Measurements from ENCODE around the gene NLRP6.
"Not testable (repeated sequence)": the region's sequence is repeated elsewhere in the genome, so short reads cannot be mapped to it uniquely, and the experiment has no call there.

Gene NLRP6

DNA sequence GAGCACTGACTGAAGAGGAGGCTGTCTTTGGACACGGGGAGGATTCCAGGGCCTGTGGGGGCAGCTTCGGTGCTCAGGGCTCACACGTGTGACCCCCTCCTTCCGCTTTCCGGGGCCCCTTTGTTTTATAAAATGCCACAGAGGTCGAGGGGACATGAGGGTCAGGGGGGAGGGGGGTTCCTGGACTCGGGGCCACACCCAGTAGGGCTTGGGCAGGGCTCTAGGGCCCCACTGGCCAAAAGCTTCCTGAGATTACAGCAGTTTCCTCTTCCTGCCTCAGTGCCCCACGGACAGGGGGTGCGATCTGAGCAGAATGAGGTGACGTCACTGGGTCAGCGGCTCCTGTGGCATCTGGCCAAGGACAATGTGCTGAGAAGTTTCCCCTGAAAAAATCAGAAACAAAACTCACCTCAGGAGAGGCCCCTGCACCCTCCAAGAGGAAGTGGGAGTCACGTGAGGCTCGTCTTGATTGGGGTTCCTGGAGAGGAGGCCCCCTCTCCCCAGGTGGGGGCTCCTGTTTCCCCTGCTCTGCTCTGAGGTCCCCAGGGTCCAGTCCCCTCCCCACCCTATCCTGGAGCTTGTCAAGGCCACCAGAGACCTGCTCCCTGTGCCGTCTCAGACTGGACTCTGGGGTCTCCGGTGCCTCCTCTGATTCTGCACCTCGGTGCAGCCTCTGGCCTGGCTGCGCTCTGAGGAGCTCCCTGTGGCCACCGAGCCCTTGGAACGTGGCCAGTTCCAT is 48.8 kb downstream of the NLRP6 start:
- Mint-ChIP-seq H3K27ac (peak overlapping the region; percentile 99), H3K9me3 (no peaks in the 10 kb centered on the region), H3K36me3 (no peaks in the 10 kb centered on the region), H3K27me3 (no peaks in the 10 kb centered on the region), H3K4me3 (peak overlapping the region; percentile 54), H3K4me1 (peaks cover 58% of the 10 kb centered on the region)
- peak; percentile 86 for ATAC-seq

DNA sequence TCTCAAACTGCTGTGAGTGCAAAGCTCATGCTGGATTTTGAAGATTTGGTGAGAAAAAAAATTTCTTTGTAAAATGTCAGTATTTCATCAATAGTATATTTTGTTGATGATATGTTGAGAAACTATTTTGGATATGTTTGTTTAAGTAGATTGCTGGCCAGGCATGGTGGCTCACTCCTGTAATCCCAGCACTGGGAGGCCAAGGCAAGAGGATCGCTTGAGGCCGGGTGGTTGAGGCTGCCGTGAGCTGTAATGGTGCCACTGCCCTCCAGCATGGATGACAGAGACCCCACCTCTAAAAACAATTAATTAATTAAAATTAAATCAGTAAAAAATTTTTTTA is 49.3 kb downstream of the NLRP6 start:
- Mint-ChIP-seq H3K27me3 (no peaks in the 10 kb centered on the region), H3K36me3 (no peaks in the 10 kb centered on the region), H3K9me3 (no peaks in the 10 kb centered on the region), H3K4me1 (peaks cover 58% of the 10 kb centered on the region), H3K27ac (peak overlapping the region; percentile 99), H3K4me3 (peak overlapping the region; percentile 38)
- ATAC-seq, result no peak

DNA sequence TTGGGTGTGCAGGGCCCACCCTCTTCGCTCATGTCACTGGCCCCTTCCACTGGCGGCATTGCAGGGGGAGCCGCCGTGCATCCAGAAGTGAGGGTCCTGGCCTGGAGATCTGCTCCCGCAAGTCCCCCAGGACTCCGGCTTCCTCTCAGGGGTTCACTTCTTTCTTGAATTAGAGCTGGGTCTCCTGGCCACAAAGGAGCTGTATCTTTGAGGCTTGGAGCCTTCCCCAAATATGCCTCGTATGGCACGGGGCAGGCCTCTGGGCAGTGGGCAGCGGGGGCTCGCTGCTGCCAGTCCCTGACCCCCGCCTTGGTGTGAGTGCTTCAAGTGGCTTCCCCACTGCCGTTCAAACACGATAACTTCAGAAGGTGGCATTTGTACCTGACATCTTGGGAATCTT is 49.8 kb downstream of the NLRP6 start:
- no peaks in the 10 kb centered on the region for H3K27me3 Mint-ChIP-seq
- no peak for ATAC-seq
- H3K9me3 Mint-ChIP-seq, result no peaks in the 10 kb centered on the region
- H3K4me3 Mint-ChIP-seq, result no peak overlapping the region
- peaks cover 63% of the 10 kb centered on the region for H3K4me1 Mint-ChIP-seq
- H3K36me3 Mint-ChIP-seq, result no peaks in the 10 kb centered on the region
- H3K27ac Mint-ChIP-seq, result no peak overlapping the region

DNA sequence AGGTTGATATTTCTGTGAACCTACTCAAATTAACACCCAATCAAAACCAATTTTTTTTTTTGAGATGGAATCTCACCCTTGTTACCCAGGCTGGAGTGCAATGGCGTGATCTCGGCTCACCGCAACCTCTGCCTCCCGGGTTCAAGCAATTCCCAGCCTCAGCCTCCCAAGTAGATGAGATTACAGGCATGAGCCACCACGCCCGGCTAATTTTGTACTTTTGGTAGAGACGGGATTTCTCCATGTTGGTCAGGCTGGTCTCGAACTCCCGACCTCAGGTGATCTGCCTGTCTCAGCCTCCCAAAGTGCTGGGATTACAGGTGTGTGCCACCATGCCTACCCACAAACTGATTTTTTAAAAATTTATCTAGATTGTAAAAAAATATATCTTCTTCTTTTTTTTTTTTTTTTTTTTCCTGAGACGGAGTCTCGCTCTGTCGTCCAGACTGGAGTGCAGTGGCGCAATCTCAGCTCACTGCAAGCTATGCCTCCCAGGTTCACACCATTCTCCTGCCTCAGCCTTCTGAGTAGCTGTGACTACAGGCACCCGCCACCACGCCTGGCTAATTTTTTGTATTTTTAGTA is 50.4 kb downstream of the NLRP6 start:
- Mint-ChIP-seq H3K27ac (peak overlapping the region; percentile 60), H3K4me1 (peaks cover 63% of the 10 kb centered on the region)
- H3K36me3 Mint-ChIP-seq, H3K27me3 Mint-ChIP-seq, H3K4me3 Mint-ChIP-seq, ATAC-seq, H3K9me3 Mint-ChIP-seq: not testable (repeated sequence)

DNA sequence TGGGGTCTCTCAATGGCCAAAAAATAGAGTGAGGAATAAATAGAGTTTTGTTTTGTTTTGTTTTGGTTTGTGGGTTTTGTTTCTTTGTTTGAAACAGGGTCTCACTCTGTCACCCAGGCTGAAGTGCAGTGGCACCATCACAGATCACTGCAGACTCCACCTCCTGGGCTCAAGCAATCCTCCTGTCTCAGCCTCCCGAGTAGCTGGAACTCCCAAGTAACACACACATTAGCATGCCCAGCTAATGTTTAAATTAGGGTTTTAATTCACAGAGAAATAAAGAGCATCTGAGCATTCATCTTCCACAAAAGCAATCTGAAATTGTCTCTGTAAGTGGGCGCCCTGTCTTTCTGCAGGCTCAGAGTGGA is 51.7 kb downstream of the NLRP6 start:
- ATAC-seq, result no peak
- no peaks in the 10 kb centered on the region for H3K27me3 Mint-ChIP-seq
- peak overlapping the region; percentile 60 for H3K27ac Mint-ChIP-seq
- no peaks in the 10 kb centered on the region for H3K9me3 Mint-ChIP-seq
- H3K4me3 Mint-ChIP-seq, result no peak overlapping the region
- peaks cover 59% of the 10 kb centered on the region for H3K4me1 Mint-ChIP-seq
- no peaks in the 10 kb centered on the region for H3K36me3 Mint-ChIP-seq

DNA sequence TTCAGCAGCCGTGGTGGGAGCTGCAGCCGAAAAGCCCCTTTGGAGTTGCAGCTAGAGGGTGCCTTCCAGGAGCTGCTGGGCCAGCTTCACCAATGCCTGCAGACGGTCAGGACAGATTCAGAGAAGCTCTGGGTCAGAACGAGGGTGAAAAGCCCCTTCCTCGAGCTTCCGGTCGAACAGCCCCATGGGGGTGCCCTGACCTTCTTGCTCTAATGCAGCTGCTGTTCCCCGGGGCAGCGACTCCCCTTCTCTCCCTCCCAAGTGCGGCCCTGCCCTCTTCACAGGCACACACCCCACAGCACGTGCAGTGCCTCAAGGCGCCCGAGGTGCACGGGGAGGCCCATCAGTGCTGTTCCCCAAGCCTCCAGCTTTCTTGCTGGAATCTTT is 52.1 kb downstream of the NLRP6 start:
- Mint-ChIP-seq H3K27ac (peak overlapping the region; percentile 60), H3K36me3 (no peaks in the 10 kb centered on the region), H3K27me3 (no peaks in the 10 kb centered on the region), H3K9me3 (no peaks in the 10 kb centered on the region), H3K4me3 (peak overlapping the region; percentile 23), H3K4me1 (peaks cover 57% of the 10 kb centered on the region)
- no peak for ATAC-seq

- H3K27me3 Mint-ChIP-seq, result no peaks in the 10 kb centered on the region
- no peaks in the 10 kb centered on the region for H3K9me3 Mint-ChIP-seq
- peak overlapping the region; percentile 60 for H3K27ac Mint-ChIP-seq
- H3K4me1 Mint-ChIP-seq, result peaks cover 56% of the 10 kb centered on the region
- H3K36me3 Mint-ChIP-seq, result no peaks in the 10 kb centered on the region
- peak overlapping the region; percentile 36 for H3K4me3 Mint-ChIP-seq
- ATAC-seq, result peak; percentile 13
Measured at GRCh38 chr11:330694-331357, 52.6 kb downstream of the NLRP6 start.

DNA sequence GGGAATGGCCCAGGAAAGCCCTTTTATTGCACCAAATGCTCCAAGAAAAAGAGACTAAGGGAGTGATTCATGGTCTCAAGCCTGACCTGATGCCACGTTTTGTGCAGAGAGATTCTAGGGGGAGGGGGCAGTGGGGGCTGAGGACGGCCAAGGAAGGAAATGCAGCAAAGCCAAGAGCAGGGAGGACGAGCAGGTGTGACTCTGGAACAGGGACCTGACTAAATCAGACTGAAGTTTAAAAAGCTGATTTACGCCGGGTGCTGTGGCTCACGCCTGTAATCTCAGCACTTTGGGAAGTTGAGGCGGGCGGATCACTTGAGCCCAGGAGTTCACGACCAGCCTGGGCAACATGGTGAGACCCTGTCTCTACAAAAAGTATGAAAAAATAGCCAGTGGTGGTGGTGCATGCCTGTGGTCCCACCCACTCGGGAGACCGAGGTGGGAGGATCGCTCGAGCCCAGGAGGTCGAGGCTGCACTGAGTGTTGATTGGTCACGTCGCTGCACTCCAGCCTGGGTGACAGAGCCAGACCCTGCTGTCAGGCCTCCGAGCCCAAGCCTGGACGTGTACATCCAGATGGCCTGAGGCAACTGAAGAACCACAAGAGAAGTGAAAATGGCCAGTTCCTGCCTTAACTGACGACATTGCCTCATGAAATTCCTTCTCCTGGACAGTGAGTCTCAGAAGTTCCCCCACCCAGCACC is 53.3 kb downstream of the NLRP6 start:
- no peaks in the 10 kb centered on the region for H3K9me3 Mint-ChIP-seq
- peaks cover 51% of the 10 kb centered on the region for H3K4me1 Mint-ChIP-seq
- H3K27ac Mint-ChIP-seq, result no peak overlapping the region
- peak overlapping the region; percentile 36 for H3K4me3 Mint-ChIP-seq
- H3K36me3 Mint-ChIP-seq, result no peaks in the 10 kb centered on the region
- no peaks in the 10 kb centered on the region for H3K27me3 Mint-ChIP-seq
- ATAC-seq, result no peak

DNA sequence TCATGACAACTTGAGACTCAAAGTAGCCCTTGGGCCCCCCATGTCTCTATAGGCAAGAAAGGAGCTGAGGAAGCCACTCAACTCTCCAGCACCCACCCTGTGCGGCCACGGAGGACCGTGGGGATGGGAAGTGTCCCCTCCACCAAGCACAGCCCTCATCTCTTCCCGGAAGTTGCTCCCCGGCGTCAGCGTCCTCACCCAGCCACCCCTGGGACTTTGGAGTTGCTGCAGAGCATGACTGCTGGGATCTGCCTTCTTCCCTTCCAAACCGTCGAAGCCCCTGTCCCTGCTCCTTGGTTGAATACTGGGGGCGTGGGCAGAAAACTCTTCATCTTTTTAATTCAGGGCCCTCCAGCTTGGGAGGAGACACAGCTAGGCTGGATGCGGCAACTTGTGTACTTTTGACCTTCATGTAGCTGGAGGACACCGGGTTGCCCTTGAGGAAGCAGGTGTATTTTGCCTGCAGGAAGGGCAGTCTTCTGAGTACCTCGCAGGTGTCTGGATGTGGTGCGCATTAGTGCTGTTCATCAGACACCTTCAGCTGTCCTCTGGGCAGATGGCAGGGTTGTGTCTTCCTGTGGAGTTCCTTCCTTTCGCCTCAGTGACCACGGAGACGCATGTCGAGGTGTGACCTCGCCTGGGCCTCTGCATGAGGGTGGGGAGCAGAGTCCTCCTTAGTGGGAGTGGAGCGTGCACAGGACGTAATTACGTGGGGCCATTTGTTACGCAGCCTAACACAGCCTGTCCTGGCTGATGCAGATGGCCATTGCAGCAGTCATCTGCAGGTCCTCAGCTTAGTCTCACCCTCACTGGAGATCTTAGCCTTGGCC is 54.7 kb downstream of the NLRP6 start:
- Mint-ChIP-seq H3K4me3 (no peak overlapping the region), H3K9me3 (no peaks in the 10 kb centered on the region), H3K27ac (no peak overlapping the region), H3K27me3 (no peaks in the 10 kb centered on the region), H3K4me1 (peaks cover 40% of the 10 kb centered on the region), H3K36me3 (no peaks in the 10 kb centered on the region)
- no peak for ATAC-seq

DNA sequence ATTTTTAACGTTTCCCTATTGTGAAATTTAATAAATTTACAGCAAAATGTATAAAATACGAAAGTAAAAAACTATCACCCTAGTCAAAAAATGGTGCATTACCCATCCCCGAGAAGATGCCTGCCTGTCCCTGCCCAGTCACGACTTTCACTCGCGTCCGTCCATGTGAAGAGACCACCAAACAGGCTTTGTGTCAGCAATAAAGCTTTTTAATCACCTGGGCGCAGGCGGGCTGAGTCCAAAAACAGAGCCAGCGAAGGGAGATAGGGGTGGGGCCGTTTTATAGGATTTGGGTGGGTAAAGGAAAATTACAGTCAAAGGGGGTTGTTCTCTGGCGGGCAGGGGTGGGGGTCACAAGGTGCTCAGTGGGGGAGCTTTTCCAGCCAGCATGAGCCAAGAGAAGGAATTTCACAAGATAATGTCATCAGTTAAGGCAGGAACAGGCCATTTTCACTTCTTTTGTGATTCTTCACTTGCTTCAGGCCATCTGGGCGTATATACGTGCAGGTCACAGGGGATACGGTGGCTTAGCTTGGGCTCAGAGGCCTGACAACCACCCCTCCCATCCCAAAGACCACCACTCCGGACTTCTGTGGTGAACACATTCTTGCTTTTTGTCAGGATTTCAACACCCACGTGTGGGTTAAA is 55.5 kb downstream of the NLRP6 start:
- peaks cover 40% of the 10 kb centered on the region for H3K4me1 Mint-ChIP-seq
- not testable (repeated sequence) for H3K36me3 Mint-ChIP-seq, H3K27me3 Mint-ChIP-seq, ATAC-seq, H3K9me3 Mint-ChIP-seq, H3K27ac Mint-ChIP-seq, H3K4me3 Mint-ChIP-seq

DNA sequence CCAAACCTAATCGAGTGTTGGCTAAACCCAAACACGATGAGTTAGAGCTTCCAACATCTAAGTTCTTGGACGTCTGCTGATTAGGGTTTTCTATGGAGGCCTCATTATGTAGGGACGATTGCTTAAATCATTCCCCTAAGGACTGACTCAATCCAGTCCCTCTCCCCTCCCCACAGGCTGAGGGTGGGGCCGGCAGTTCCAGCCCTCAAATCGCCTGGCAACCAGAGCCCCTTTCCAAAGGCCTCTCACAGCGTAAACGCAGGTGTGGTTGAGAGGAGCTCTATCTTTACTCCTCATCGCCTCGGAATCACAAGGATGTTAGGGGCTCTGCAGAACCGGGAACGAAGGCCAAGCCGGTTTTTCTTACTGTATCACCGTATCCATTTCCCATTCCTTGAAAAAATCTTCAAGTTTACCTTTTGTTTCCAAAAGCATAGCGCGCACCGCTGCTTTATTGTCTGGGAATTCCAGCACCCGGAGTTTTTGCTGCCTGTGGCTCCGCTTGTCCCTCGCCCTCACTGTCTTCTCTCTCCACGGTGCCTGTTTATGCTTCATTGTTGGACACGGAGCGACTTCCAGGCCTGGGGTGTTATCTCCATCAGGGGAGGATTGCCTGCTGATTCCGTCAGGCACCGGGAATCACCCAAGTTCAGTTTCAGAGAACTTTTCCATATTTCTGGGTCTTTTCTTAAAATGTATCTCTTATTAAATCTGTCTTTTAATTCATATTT is 56.2 kb downstream of the NLRP6 start:
- no peaks in the 10 kb centered on the region for H3K36me3 Mint-ChIP-seq
- no peaks in the 10 kb centered on the region for H3K9me3 Mint-ChIP-seq
- no peak overlapping the region for H3K27ac Mint-ChIP-seq
- H3K4me3 Mint-ChIP-seq, result no peak overlapping the region
- peaks cover 33% of the 10 kb centered on the region for H3K4me1 Mint-ChIP-seq
- no peaks in the 10 kb centered on the region for H3K27me3 Mint-ChIP-seq
- ATAC-seq, result no peak

Data from stimulated activated memory B cell treated with anti-CD40 and anti-IgM and Interleukin-4, amounts not matched to agents 10 μg/mL and 1 μg/mL and 100 μg/mL, for 72 hours (primary cell).